Measurements from ENCODE around the gene KRTAP9-2. TPM values are rescaled to one million over a fixed set of nuclear protein-coding genes. Genes with fewer than 3 reads are reported as not detected.
"Not testable (repeated sequence)": the region's sequence is repeated elsewhere in the genome, so short reads cannot be mapped to it uniquely, and the experiment has no call there.

KRTAP9-2 gene
- total RNA-seq, 1 experiment from 2014 or later, result not detected

GRCh38 chr17:41232399-41233105 lies 6.1 kb downstream of the KRTAP9-2 start, which contains the start of gene KRTAP9-3:
Gene KRTAP9-3, plus strand, starts transcription at chr17:41232449. Its CDS starts 53 bp downstream, at chr17:41232502.
- not testable (repeated sequence) for DNase-seq (ENCODE audit: low read depth)

- DNase-seq (ENCODE audit: low read depth), result not testable (repeated sequence)
These were observed 10.7 kb downstream of the KRTAP9-2 start for GRCh38 chr17:41237116-41237515.

- DNase-seq (ENCODE audit: low read depth), result not testable (repeated sequence)
These were observed 11.5 kb downstream of the KRTAP9-2 start, which contains the start of gene KRTAP9-8 for GRCh38 chr17:41237949-41238437. Gene KRTAP9-8, plus strand, starts transcription at chr17:41237999. Its CDS starts 53 bp downstream, at chr17:41238052.

GRCh38 chr17:41246995-41247787 lies 20.7 kb downstream of the KRTAP9-2 start:
- DNase-seq (ENCODE audit: low read depth), result not testable (repeated sequence)

GRCh38 chr17:41249637-41250240 lies 23.3 kb downstream of the KRTAP9-2 start, which contains the start of gene KRTAP9-4:
Gene KRTAP9-4, plus strand, starts transcription at chr17:41249687. Its CDS starts 34 bp downstream, at chr17:41249721.
- DNase-seq (ENCODE audit: low read depth), result not testable (repeated sequence)

GRCh38 chr17:41251261-41251660 lies 24.8 kb downstream of the KRTAP9-2 start:
- DNase-seq (ENCODE audit: low read depth), result no peak

- no peak for DNase-seq (ENCODE audit: low read depth)
These were observed 28.4 kb downstream of the KRTAP9-2 start for GRCh38 chr17:41254861-41255260.

- not testable (repeated sequence) for DNase-seq (ENCODE audit: low read depth)
These were observed 29.2 kb downstream of the KRTAP9-2 start, which contains the start of gene KRTAP9-9 for GRCh38 chr17:41255381-41256290. Gene KRTAP9-9, plus strand, starts transcription at chr17:41255384.

- no peak for DNase-seq (ENCODE audit: low read depth)
These were observed 29.8 kb downstream of the KRTAP9-2 start for GRCh38 chr17:41256291-41256685.

GRCh38 chr17:41258406-41258805 lies 32.0 kb downstream of the KRTAP9-2 start:
- DNase-seq (ENCODE audit: low read depth), result no peak

- no peak for DNase-seq (ENCODE audit: low read depth)
These were observed 36.8 kb downstream of the KRTAP9-2 start for GRCh38 chr17:41263212-41263611.

GRCh38 chr17:41264599-41264998 lies 38.2 kb downstream of the KRTAP9-2 start:
- no peak for DNase-seq (ENCODE audit: low read depth)

- DNase-seq (ENCODE audit: low read depth), result no peak
These were observed 38.6 kb downstream of the KRTAP9-2 start, which contains the start of gene KRTAP9-6 for GRCh38 chr17:41265078-41265477. Gene KRTAP9-6, plus strand, starts transcription at chr17:41265378. Its CDS starts 0 bp downstream, at chr17:41265378.

- no peak for DNase-seq (ENCODE audit: low read depth)
These were observed 41.3 kb downstream of the KRTAP9-2 start for GRCh38 chr17:41267711-41268110.

- not testable (repeated sequence) for DNase-seq (ENCODE audit: low read depth)
These were observed 44.9 kb downstream of the KRTAP9-2 start for GRCh38 chr17:41271323-41271722.

- DNase-seq (ENCODE audit: low read depth), result no peak
These were observed 45.4 kb downstream of the KRTAP9-2 start for GRCh38 chr17:41271858-41272257.

- not testable (repeated sequence) for DNase-seq (ENCODE audit: low read depth)
These were observed 49.3 kb downstream of the KRTAP9-2 start, which contains the start of gene KRTAP9-7 for GRCh38 chr17:41275648-41276190. Gene KRTAP9-7, plus strand, starts transcription at chr17:41275698. Its CDS starts 0 bp downstream, at chr17:41275698.

All from HT1080 (cell line).